GM19467 (cell line): Measurements from ENCODE around the gene STK32B.

ENCODE experiments used
- ATAC-seq: cut with Tn5 transposase; IDR thresholded peaks from one replicate; pipeline ENCODE4 v1.9.1; 2021; ENCODE audit warnings: mild to moderate bottlenecking, moderate library complexity; ENCODE audit not compliant: unreplicated experiment

STK32B gene

GRCh38 chr4:5500165-5500564 is 448.9 kb downstream of the STK32B start:
- ATAC-seq, result no peak

GRCh38 chr4:5503336-5503936 is 452.2 kb downstream of the STK32B start:
- no peak for ATAC-seq

- ATAC-seq, result no peak
Observed at GRCh38 chr4:5504486-5504885, 453.2 kb downstream of the STK32B start.

- ATAC-seq, result no peak
Observed at GRCh38 chr4:5510504-5510903, 459.2 kb downstream of the STK32B start.

GRCh38 chr4:5511791-5512190 is 460.5 kb downstream of the STK32B start:
- ATAC-seq, result no peak

GRCh38 chr4:5515646-5516045 is 464.4 kb downstream of the STK32B start:
- ATAC-seq, result no peak

- ATAC-seq, result no peak
Observed at GRCh38 chr4:5517372-5517771, 466.1 kb downstream of the STK32B start.

- no peak for ATAC-seq
Observed at GRCh38 chr4:5524446-5525299, 473.4 kb downstream of the STK32B start.

GRCh38 chr4:5526080-5526846 is 475.0 kb downstream of the STK32B start:
- no peak for ATAC-seq

- ATAC-seq, result no peak
Observed at GRCh38 chr4:5527211-5527610, 475.9 kb downstream of the STK32B start.

- no peak for ATAC-seq
Observed at GRCh38 chr4:5528031-5528436, 476.8 kb downstream of the STK32B start.

GRCh38 chr4:5532100-5532499 is 480.8 kb downstream of the STK32B start:
- ATAC-seq, result no peak

- ATAC-seq, result no peak
Observed at GRCh38 chr4:5539584-5539983, 488.3 kb downstream of the STK32B start.

GRCh38 chr4:5541169-5541568 is 489.9 kb downstream of the STK32B start:
- ATAC-seq, result no peak

- no peak for ATAC-seq
Observed at GRCh38 chr4:5543681-5544080, 492.4 kb downstream of the STK32B start.

- no peak for ATAC-seq
Observed at GRCh38 chr4:5544762-5545161, 493.5 kb downstream of the STK32B start.

GRCh38 chr4:5545271-5545670 is 494.0 kb downstream of the STK32B start:
- ATAC-seq, result no peak

- no peak for ATAC-seq
Observed at GRCh38 chr4:5547651-5548249, 496.5 kb downstream of the STK32B start.
